Upper lobe of right lung (tissue), 1 donor: ENCODE results near the gene MYRF. TPM values are rescaled to one million over a fixed set of nuclear protein-coding genes. Genes with fewer than 3 reads are reported as not detected.

Source experiments
- ATAC-seq: fragments of 200-7000 bp; cut with Tn5 transposase; one replicate; pipeline ENCODE4 v1.9.1; 2020; ENCODE audit warnings: mild to moderate bottlenecking, moderate library complexity
- DNase-seq: peaks from one replicate; pipeline ENCODE4 v3.0.0-alpha.2; 2020
- H3K27ac ChIP-seq: fragments of 200-600 bp; one replicate; pipeline ENCODE4 v1.8.0; 2022
- H3K27me3 ChIP-seq: fragments of 200-600 bp; one replicate; pipeline ENCODE4 v1.8.0; 2022; ENCODE audit warnings: mild to moderate bottlenecking
- H3K36me3 ChIP-seq: fragments of 200-600 bp; one replicate; pipeline ENCODE4 v1.8.0; 2022
- H3K4me1 ChIP-seq: fragments of 200-600 bp; one replicate; pipeline ENCODE4 v1.8.0; 2022
- H3K4me3 ChIP-seq: fragments of 200-600 bp; one replicate; pipeline ENCODE4 v1.8.0; 2022; ENCODE audit warnings: mild to moderate bottlenecking
- H3K9me3 ChIP-seq: fragments of 200-600 bp; one replicate; pipeline ENCODE4 v1.8.0; 2022
- CTCF ChIP-seq: fragments of 200-600 bp; IDR thresholded peaks from one replicate; pipeline ENCODE4 v1.8.0; 2022; ENCODE audit warnings: antibody characterized with exemption
- intact Hi-C: fragments of 100-400 bp; cut with DNase I; formaldehyde crosslinking; loops from one replicate; pipeline ENCODE4 v1.11.0; 2022
- total RNA-seq: library from RNA; stranded (reverse); fragmentation: NEBNext Ultra II Directional; extraction: Animal tissue kit (Norgen Biotek cat#: 25700); gene quantifications from one replicate; pipeline ENCODE4 v1.2.1, GENCODE V29; 2021
- donor health status: DM: no; HTN: yes; CAD: no; lungs with severe emphysema.

Gene MYRF
- total RNA-seq, 1 donor from 2014 or later: 62.6 TPM

GRCh38 chr11:61793083-61793828 is 40.8 kb downstream of the MYRF start:
- no peaks in the 10 kb centered on the region for H3K27me3 ChIP-seq
- ATAC-seq (no peak), DNase-seq (peak; percentile 8)
- no peak for TF ChIP-seq CTCF
- H3K4me3 ChIP-seq: peak overlapping the region; percentile 85
- intact Hi-C loops: loop anchor here (10.0 kb wide), 1 partner anchor 322 kb away; no protein-coding TSS in a partner anchor
- H3K9me3 ChIP-seq: no peaks in the 10 kb centered on the region
- peak overlapping the region; percentile 99 for H3K27ac ChIP-seq
- peaks cover 18% of the 10 kb centered on the region for H3K4me1 ChIP-seq
- peaks cover 25% of the 10 kb centered on the region for H3K36me3 ChIP-seq

DNA sequence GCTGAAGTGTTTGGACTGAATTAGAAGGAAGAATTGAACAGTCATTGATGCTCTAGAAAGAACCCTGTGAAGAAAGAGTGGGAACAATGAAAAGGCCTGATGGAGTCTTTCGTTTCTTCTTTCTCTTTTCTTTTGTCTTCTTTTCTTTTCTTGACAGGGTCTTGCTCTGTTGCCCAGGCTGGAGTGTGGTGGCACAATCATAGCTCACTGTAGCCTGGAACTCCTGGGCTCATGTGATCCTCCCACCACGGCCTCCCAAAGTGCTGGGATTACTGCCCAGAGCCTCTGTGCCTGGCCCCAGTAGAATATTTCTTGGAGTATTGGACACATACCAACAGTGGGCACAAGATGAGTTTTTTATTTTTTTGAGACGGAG is 41.4 kb downstream of the MYRF start:
- intact Hi-C loops: loop anchor here (10.0 kb wide), 1 partner anchor 321 kb away; no protein-coding TSS in a partner anchor
- no peak overlapping the region for H3K27ac ChIP-seq
- H3K9me3 ChIP-seq: no peaks in the 10 kb centered on the region
- no peak for TF ChIP-seq CTCF
- no peak overlapping the region for H3K4me3 ChIP-seq
- peaks cover 19% of the 10 kb centered on the region for H3K36me3 ChIP-seq
- ATAC-seq: no peak
- DNase-seq: peak; percentile 18
- H3K27me3 ChIP-seq: no peaks in the 10 kb centered on the region
- H3K4me1 ChIP-seq: peaks cover 18% of the 10 kb centered on the region

DNA sequence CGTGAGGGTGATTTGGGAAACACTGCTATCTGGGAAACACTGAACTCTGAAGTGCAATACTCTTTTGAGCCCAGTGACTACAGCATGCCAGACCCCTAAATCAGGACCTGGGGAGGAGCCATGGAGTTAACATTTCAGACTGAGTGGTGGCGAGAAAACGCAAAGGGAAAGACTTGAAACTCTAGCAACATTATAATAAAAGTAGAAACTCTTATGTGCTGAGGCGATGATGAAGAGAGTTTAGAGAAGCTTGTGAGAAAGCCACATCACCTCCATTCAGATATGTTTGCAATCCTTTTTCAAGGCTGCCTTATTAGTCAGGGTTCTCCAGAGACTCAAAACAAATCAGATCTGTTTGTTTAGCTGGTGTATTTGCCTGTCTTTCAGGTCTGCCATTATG is 42.1 kb downstream of the MYRF start:
- ATAC-seq (no peak), DNase-seq (no peak)
- no peak overlapping the region for H3K4me3 ChIP-seq
- H3K4me1 ChIP-seq: peaks cover 18% of the 10 kb centered on the region
- no peaks in the 10 kb centered on the region for H3K27me3 ChIP-seq
- no peaks in the 10 kb centered on the region for H3K9me3 ChIP-seq
- intact Hi-C loops: loop anchor here (10.0 kb wide), 1 partner anchor 320 kb away; no protein-coding TSS in a partner anchor
- no peak overlapping the region for H3K27ac ChIP-seq
- peaks cover 12% of the 10 kb centered on the region for H3K36me3 ChIP-seq
- TF ChIP-seq CTCF: no peak

GRCh38 chr11:61795459-61795858 is 43.0 kb downstream of the MYRF start:
- TF ChIP-seq CTCF: no peak
- ATAC-seq: no peak
- no peak for DNase-seq
- Histone ChIP-seq H3K36me3 (peaks cover 4% of the 10 kb centered on the region), H3K27ac (no peak overlapping the region), H3K27me3 (no peaks in the 10 kb centered on the region), H3K4me3 (no peak overlapping the region), H3K4me1 (peaks cover 18% of the 10 kb centered on the region), H3K9me3 (no peaks in the 10 kb centered on the region)
- intact Hi-C loops: loop anchor here (10.0 kb wide), 1 partner anchor 319 kb away; no protein-coding TSS in a partner anchor

DNA sequence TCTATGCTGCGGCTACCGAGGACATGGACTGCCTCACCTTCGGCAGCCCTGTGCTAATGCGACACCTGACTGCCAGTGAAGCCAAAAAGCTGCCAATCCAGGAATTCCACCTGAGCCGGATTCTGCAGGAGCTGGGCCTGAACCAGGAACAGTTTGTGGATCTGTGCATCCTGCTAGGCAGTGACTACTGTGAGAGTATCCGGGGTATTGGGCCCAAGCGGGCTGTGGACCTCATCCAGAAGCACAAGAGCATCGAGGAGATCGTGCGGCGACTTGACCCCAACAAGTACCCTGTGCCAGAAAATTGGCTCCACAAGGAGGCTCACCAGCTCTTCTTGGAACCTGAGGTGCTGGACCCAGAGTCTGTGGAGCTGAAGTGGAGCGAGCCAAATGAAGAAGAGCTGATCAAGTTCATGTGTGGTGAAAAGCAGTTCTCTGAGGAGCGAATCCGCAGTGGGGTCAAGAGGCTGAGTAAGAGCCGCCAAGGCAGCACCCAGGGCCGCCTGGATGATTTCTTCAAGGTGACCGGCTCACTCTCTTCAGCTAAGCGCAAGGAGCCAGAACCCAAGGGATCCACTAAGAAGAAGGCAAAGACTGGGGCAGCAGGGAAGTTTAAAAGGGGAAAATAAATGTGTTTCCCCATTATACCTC is 43.6 kb downstream of the MYRF start:
- intact Hi-C loops: loop anchor here (10.0 kb wide), 1 partner anchor 319 kb away; no protein-coding TSS in a partner anchor
- H3K4me1 ChIP-seq: peaks cover 17% of the 10 kb centered on the region
- no peak for TF ChIP-seq CTCF
- DNase-seq (no peak), ATAC-seq (no peak)
- H3K27me3 ChIP-seq: no peaks in the 10 kb centered on the region
- no peak overlapping the region for H3K4me3 ChIP-seq
- peaks cover 7% of the 10 kb centered on the region for H3K36me3 ChIP-seq
- H3K27ac ChIP-seq: no peak overlapping the region
- no peaks in the 10 kb centered on the region for H3K9me3 ChIP-seq
